Keratinocyte (primary cell): ENCODE measurements around the gene EPHA1. TPM values are rescaled to one million over a fixed set of nuclear protein-coding genes. Genes with fewer than 3 reads are reported as not detected.
"Not testable (repeated sequence)": the region's sequence is repeated elsewhere in the genome, so short reads cannot be mapped to it uniquely, and the experiment has no call there.

Source experiments
- DNase-seq: peaks from one replicate; pipeline ENCODE4 v3.0.0-alpha.2; 2011; ENCODE audit warnings: low read depth, missing footprints, low spot score
- FAIRE-seq: peaks from 2 replicates; lab custom pipeline; 2011; peaks lifted over from hg19 to GRCh38; lab: Jason Lieb, UNC
- H2AFZ ChIP-seq: 2 replicates; pipeline ENCODE4 v1.6.0; 2012; ENCODE audit warnings: low read length, control low read depth, inconsistent platforms; ENCODE audit not compliant: control insufficient read depth
- H3K27ac ChIP-seq: 2 replicates; pipeline ENCODE4 v1.5.1; 2011; ENCODE audit warnings: low read length; ENCODE audit not compliant: control insufficient read depth, insufficient read depth
- H3K27me3 ChIP-seq: 3 replicates; pipeline ENCODE4 v1.6.0; 2011; ENCODE audit warnings: low read length; ENCODE audit not compliant: control insufficient read depth, insufficient read depth; ENCODE audit errors: extremely low read depth
- H3K36me3 ChIP-seq, 2 experiments: 2 replicates in 1 of 2; 3 replicates in 1 of 2; pipeline ENCODE4 v1.5.1; 2011; ENCODE audit warnings: low read length in 2 of 2, mild to moderate bottlenecking in 1 of 2; ENCODE audit not compliant: control insufficient read depth in 2 of 2, insufficient read depth in 2 of 2; ENCODE audit errors: extremely low read depth in 1 of 2
- H3K4me1 ChIP-seq: 3 replicates; pipeline ENCODE4 v1.5.1; 2011; ENCODE audit warnings: low read length; ENCODE audit not compliant: control insufficient read depth, insufficient read depth; ENCODE audit errors: extremely low read depth
- H3K4me2 ChIP-seq: 3 replicates; pipeline ENCODE4 v1.6.0; 2011; ENCODE audit warnings: low read depth, low read length; ENCODE audit not compliant: control insufficient read depth, insufficient read depth; ENCODE audit errors: extremely low read depth
- H3K4me3 ChIP-seq, 3 experiments: fragments of 200-600 bp in 1 of 3; sonication (generic) in 1 of 3; 2 replicates in 2 of 3; 3 replicates in 1 of 3; pipeline ENCODE4 v1.5.1; 2011 to 2016; ENCODE audit warnings: low read length in 3 of 3, mild to moderate bottlenecking in 3 of 3, control low read depth in 2 of 3, inconsistent platforms in 1 of 3, low read depth in 1 of 3, mixed read lengths in 1 of 3, mixed run types in 1 of 3, moderate library complexity in 1 of 3; ENCODE audit not compliant: control insufficient read depth in 2 of 3, insufficient read depth in 2 of 3; ENCODE audit errors: extremely low read depth in 1 of 3
- H3K79me2 ChIP-seq: 2 replicates; pipeline ENCODE4 v1.6.0; 2012; ENCODE audit warnings: low read length; ENCODE audit not compliant: control insufficient read depth, insufficient read depth
- H3K9ac ChIP-seq: 3 replicates; pipeline ENCODE4 v1.6.0; 2011; ENCODE audit warnings: low read length; ENCODE audit not compliant: control insufficient read depth, insufficient read depth; ENCODE audit errors: extremely low read depth
- H3K9me1 ChIP-seq: 3 replicates; pipeline ENCODE4 v1.6.0; 2011; ENCODE audit warnings: low read length; ENCODE audit not compliant: control insufficient read depth, insufficient read depth; ENCODE audit errors: extremely low read depth
- H3K9me3 ChIP-seq: 2 replicates; pipeline ENCODE4 v1.5.1; 2012; ENCODE audit warnings: low read depth, low read length; ENCODE audit not compliant: control insufficient read depth
- H4K20me1 ChIP-seq: 3 replicates; pipeline ENCODE4 v1.6.0; 2011; ENCODE audit warnings: low read length; ENCODE audit not compliant: control insufficient read depth, insufficient read depth; ENCODE audit errors: extremely low read depth
- EZH2 ChIP-seq: IDR thresholded peaks from one replicate; pipeline ENCODE4 v1.6.1; 2012; ENCODE audit warnings: inconsistent platforms, mild to moderate bottlenecking, low read length, moderate library complexity
- dilution Hi-C: fragments of 300-500 bp; cut with MboI; formaldehyde crosslinking; loops from one replicate; pipeline ENCODE4 v1.7.0; 2020; ENCODE audit warnings: low sequenced_read_pairs; ENCODE audit not compliant: extremely low pct_ligation_motif_present
- polyA plus RNA-seq, 5 experiments: library from polyadenylated mRNA; depleted of rRNA in 3 of 5; stranded (reverse) in 3 of 5; stranded (forward) in 1 of 5; unstranded in 1 of 5; fragments of >200 nt; gene quantifications; 1 replicate in 1 of 5; 2 replicates in 3 of 5; 3 replicates in 1 of 5; pipeline versions ENCODE4 v1.2.1 to v1.2.3, GENCODE V29; 2011 to 2012; ENCODE audit warnings: missing spikeins in 2 of 5, low read depth in 1 of 5, low replicate concordance in 1 of 5
- TF ChIP-seq, protein P1 (sequence below), 3 experiments: IDR thresholded peaks in 1 of 3; conservative IDR thresholded peaks in 1 of 3; optimal IDR thresholded peaks in 1 of 3; 2 replicates in 2 of 3; 3 replicates in 1 of 3; pipeline versions ENCODE3 to v1.5.1; 2011; ENCODE audit warnings: low read length in 3 of 3, mild to moderate bottlenecking in 3 of 3, moderate library complexity in 2 of 3, control low read depth in 1 of 3, inconsistent platforms in 1 of 3; ENCODE audit not compliant: insufficient read depth in 2 of 3; ENCODE audit errors: extremely low read depth in 1 of 3

EPHA1 gene
- polyA plus RNA-seq, 1 donor (not counting 4 experiments of a cell fraction or from before 2014, with no cell fraction given), result 31.9 TPM

DNA sequence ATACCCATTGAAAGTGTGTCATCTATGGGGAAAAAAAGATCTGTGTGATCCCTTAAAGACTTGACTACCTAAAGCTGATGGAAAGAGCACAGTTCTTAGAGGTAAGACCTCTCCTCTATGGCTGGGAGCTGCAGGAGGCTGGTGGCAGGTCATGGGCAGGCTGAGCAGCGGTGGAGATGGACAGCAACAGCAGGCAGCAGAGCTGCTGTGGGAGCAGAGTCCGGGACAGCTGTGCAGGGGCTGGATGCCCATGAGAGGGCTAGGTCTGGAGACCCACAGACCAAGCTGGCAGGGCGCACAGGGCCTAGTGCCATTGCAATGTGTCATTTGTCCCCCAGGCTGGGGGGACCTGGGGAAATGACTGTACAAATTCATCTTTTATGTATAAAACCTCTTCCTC is 13.4 kb upstream of the EPHA1 start:
- Histone ChIP-seq H3K4me1 (peaks cover 13% of the 10 kb centered on the region), H3K9me3 (no peaks in the 10 kb centered on the region), H3K9ac (no peak overlapping the region), H3K79me2 (no peaks in the 10 kb centered on the region), H3K9me1 (no peaks in the 10 kb centered on the region), H3K36me3 (no peaks in the 10 kb centered on the region), H4K20me1 (no peaks in the 10 kb centered on the region), H3K4me2 (no peak overlapping the region), H3K4me3 (no peak overlapping the region), H3K27ac (no peak overlapping the region), H2AFZ (no peak overlapping the region), H3K27me3 (no peaks in the 10 kb centered on the region)
- FAIRE-seq (no peak), DNase-seq (no peak)
- TF ChIP-seq, protein P1, sequence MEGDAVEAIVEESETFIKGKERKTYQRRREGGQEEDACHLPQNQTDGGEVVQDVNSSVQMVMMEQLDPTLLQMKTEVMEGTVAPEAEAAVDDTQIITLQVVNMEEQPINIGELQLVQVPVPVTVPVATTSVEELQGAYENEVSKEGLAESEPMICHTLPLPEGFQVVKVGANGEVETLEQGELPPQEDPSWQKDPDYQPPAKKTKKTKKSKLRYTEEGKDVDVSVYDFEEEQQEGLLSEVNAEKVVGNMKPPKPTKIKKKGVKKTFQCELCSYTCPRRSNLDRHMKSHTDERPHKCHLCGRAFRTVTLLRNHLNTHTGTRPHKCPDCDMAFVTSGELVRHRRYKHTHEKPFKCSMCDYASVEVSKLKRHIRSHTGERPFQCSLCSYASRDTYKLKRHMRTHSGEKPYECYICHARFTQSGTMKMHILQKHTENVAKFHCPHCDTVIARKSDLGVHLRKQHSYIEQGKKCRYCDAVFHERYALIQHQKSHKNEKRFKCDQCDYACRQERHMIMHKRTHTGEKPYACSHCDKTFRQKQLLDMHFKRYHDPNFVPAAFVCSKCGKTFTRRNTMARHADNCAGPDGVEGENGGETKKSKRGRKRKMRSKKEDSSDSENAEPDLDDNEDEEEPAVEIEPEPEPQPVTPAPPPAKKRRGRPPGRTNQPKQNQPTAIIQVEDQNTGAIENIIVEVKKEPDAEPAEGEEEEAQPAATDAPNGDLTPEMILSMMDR (optimal IDR thresholded peaks at IDR 0.05 in 1 of 3, IDR thresholded peaks at IDR 0.05 in 1 of 3, conservative IDR thresholded peaks at IDR 0.05 in 1 of 3; ENCODE audit: extremely low read depth in 1 of 3, insufficient read depth in 2 of 3, low read length in 3 of 3), result no peak
- no peak for TF ChIP-seq EZH2
- dilution Hi-C loops, result no loop called here

GRCh38 chr7:143420624-143421023 is 12.0 kb upstream of the EPHA1 start:
- H3K36me3 ChIP-seq, FAIRE-seq, H3K9me1 ChIP-seq, DNase-seq, H3K9ac ChIP-seq, dilution Hi-C loops, H3K4me2 ChIP-seq, H3K27ac ChIP-seq, H3K79me2 ChIP-seq, H3K9me3 ChIP-seq, H4K20me1 ChIP-seq, H2AFZ ChIP-seq, H3K4me3 ChIP-seq, H3K27me3 ChIP-seq: not testable (repeated sequence)
- peaks cover 18% of the 10 kb centered on the region for H3K4me1 ChIP-seq

DNA sequence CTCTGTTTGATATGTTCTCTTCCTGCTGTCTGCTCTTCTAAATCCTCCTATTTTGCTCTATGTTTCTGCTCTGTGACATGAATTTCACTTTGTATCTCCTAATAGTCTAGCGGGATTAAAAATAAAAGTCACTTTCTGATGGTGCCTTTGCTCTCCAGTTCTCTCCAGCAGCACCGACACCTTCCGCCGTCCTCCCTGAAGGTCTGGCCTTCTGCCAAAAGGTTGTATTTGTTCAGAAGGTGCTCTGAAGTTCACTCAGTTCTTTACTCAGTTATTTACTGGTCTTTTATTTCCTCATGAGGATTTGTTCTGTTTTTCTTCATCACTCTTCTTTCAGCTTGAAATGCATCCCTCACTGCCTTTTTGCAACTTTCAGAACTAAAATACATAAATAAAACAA is 11.2 kb upstream of the EPHA1 start:
- FAIRE-seq, result no peak
- no peaks in the 10 kb centered on the region for H3K79me2 ChIP-seq

More for the DNA sequence above, 11.2 kb upstream of the EPHA1 start:
- no peak overlapping the region for H3K27ac ChIP-seq
- TF ChIP-seq, protein P1 (optimal IDR thresholded peaks at IDR 0.05 in 1 of 3, IDR thresholded peaks at IDR 0.05 in 1 of 3, conservative IDR thresholded peaks at IDR 0.05 in 1 of 3; ENCODE audit: extremely low read depth in 1 of 3, insufficient read depth in 2 of 3, low read length in 3 of 3), result no peak
- TF ChIP-seq EZH2, result no peak
- H2AFZ ChIP-seq, result no peak overlapping the region
- H3K9me1 ChIP-seq, result no peaks in the 10 kb centered on the region
- H3K9me3 ChIP-seq, result no peaks in the 10 kb centered on the region
- H4K20me1 ChIP-seq, result no peaks in the 10 kb centered on the region
- H3K27me3 ChIP-seq, result no peaks in the 10 kb centered on the region
- DNase-seq, result no peak
- H3K4me3 ChIP-seq, result no peak overlapping the region
- H3K4me2 ChIP-seq, result no peak overlapping the region
- H3K9ac ChIP-seq, result no peak overlapping the region
- dilution Hi-C loops, result no loop called here
- peaks cover 24% of the 10 kb centered on the region for H3K4me1 ChIP-seq
- H3K36me3 ChIP-seq, result no peaks in the 10 kb centered on the region
